Endothelial cell of coronary artery (primary cell): Measurements from ENCODE around the gene POU5F1. TPM values are rescaled to one million over a fixed set of nuclear protein-coding genes. Genes with fewer than 3 reads are reported as not detected.

Experiments used
- total RNA-seq: library from RNA; depleted of rRNA; stranded (reverse); fragments of >200 nt; gene quantifications from 2 replicates; pipeline ENCODE4 v1.2.3, GENCODE V29; 2014

Gene POU5F1
- not detected in 2 replicates for total RNA-seq

GRCh38 chr6:31170600-31170881 is at the start of gene POU5F1:
Gene POU5F1 (minus strand): TSS chr6:31170682. CDS start chr6:31170620, 62 bp downstream.

GRCh38 chr6:31158140-31158862 is 12.2 kb downstream of the POU5F1 start, which contains the start of gene TCF19:
Gene TCF19 (plus strand): TSS chr6:31158589. CDS start chr6:31159470, 881 bp downstream.

GRCh38 chr6:31157513-31158139 is 12.9 kb downstream of the POU5F1 start, which contains the start of gene CCHCR1:
Gene CCHCR1 (minus strand): TSS chr6:31157802. CDS start chr6:31157600, 202 bp downstream.

GRCh38 chr6:31138982-31139381 is 31.5 kb downstream of the POU5F1 start, which contains the start of gene PSORS1C2:
Gene PSORS1C2 (minus strand): TSS chr6:31139066. CDS start chr6:31139026, 40 bp downstream.

GRCh38 chr6:31120151-31120915 is 50.1 kb downstream of the POU5F1 start, which contains the start of gene CDSN:
Gene CDSN (minus strand): TSS chr6:31120446. CDS start chr6:31120419, 27 bp downstream.

GRCh38 chr6:31114541-31114878 is 56.0 kb downstream of the POU5F1 start, which contains the start of gene PSORS1C1:
Gene PSORS1C1 (plus strand): TSS chr6:31114800. CDS start chr6:31129633, 14,833 bp downstream.

Other genes starting within 250 kb of the POU5F1 start
- gene SFTA2, start 238.5 kb downstream of the POU5F1 start, total RNA-seq, result not detected in 2 replicates
- gene MUCL3, start 229.7 kb downstream of the POU5F1 start, total RNA-seq, result not detected in 2 replicates
- not detected in 2 replicates for gene MUC21, start 187.0 kb downstream of the POU5F1 start, total RNA-seq
- gene MUC22, start 160.2 kb downstream of the POU5F1 start, total RNA-seq, result not detected in 2 replicates
- gene C6orf15, start 58.1 kb downstream of the POU5F1 start, total RNA-seq, result not detected in 2 replicates
- gene PSORS1C1, start 55.9 kb downstream of the POU5F1 start, total RNA-seq, result 4.8 and 11.9 TPM in 2 replicates
- gene CDSN, start 50.2 kb downstream of the POU5F1 start, total RNA-seq, result under 0.01 TPM in 1 of 2 replicates, not detected in the other
- not detected in 2 replicates for gene PSORS1C2, start 31.6 kb downstream of the POU5F1 start, total RNA-seq
- 14.2 and 18.2 TPM in 2 replicates for gene CCHCR1, start 12.9 kb downstream of the POU5F1 start, total RNA-seq
- gene TCF19, start 12.1 kb downstream of the POU5F1 start, total RNA-seq, result 9.7 and 17.5 TPM in 2 replicates
- 215 and 419 TPM in 2 replicates for gene HLA-C, start 101.4 kb upstream of the POU5F1 start, total RNA-seq
- 212 and 305 TPM in 2 replicates for gene HLA-B, start 186.5 kb upstream of the POU5F1 start, total RNA-seq
- 41.6 and 42.5 TPM in 2 replicates for gene MICA, start 232.9 kb upstream of the POU5F1 start, total RNA-seq